Thyroid gland (tissue), 4 donors: Measurements from ENCODE around the gene MAPK1.

Experiments used
- CTCF ChIP-seq, 6 experiments: fragments of 200-600 bp in 3 of 6; fragments of 450-650 bp in 3 of 6; sonication (generic) in 3 of 6; IDR thresholded peaks; one replicate each; pipeline ENCODE4 v1.5.1; 2016 to 2019; ENCODE audit warnings: antibody characterized with exemption in 6 of 6, mild to moderate bottlenecking in 2 of 6, inconsistent platforms in 1 of 6, moderate library complexity in 1 of 6
- POLR2A ChIP-seq, 2 donors: fragments of 450-650 bp; IDR thresholded peaks; one replicate each; pipeline ENCODE4 v1.6.1; 2017; ENCODE audit warnings: antibody characterized with exemption in 2 of 2, mild to moderate bottlenecking in 2 of 2, moderate library complexity in 1 of 2

GRCh38 chr22:21881841-21882753 lies 14.7 kb upstream of the MAPK1 start:
- no peak for TF ChIP-seq CTCF (IDR thresholded peaks at IDR 0.05)
- no peak for TF ChIP-seq POLR2A (IDR thresholded peaks at IDR 0.05)
